ENCODE measurements around the gene GPR39.

GRCh38 chr2:132550946-132551345 lies 134.3 kb downstream of the GPR39 start:
- no peak for TF ChIP-seq CTCF (IDR thresholded peaks at IDR 0.05)
- no peak for TF ChIP-seq POLR2A (IDR thresholded peaks at IDR 0.05)
- no peak for TF ChIP-seq POLR2AphosphoS5 (IDR thresholded peaks at IDR 0.05)
